ENCODE results near the gene DLL4. TPM values are rescaled to one million over a fixed set of nuclear protein-coding genes. Genes with fewer than 3 reads are reported as not detected.

DLL4 gene
- total and polyA plus RNA-seq, 2 donors (not counting 1 experiment from before 2014, with no cell fraction given) = 0.07 to 0.30 TPM

DNA sequence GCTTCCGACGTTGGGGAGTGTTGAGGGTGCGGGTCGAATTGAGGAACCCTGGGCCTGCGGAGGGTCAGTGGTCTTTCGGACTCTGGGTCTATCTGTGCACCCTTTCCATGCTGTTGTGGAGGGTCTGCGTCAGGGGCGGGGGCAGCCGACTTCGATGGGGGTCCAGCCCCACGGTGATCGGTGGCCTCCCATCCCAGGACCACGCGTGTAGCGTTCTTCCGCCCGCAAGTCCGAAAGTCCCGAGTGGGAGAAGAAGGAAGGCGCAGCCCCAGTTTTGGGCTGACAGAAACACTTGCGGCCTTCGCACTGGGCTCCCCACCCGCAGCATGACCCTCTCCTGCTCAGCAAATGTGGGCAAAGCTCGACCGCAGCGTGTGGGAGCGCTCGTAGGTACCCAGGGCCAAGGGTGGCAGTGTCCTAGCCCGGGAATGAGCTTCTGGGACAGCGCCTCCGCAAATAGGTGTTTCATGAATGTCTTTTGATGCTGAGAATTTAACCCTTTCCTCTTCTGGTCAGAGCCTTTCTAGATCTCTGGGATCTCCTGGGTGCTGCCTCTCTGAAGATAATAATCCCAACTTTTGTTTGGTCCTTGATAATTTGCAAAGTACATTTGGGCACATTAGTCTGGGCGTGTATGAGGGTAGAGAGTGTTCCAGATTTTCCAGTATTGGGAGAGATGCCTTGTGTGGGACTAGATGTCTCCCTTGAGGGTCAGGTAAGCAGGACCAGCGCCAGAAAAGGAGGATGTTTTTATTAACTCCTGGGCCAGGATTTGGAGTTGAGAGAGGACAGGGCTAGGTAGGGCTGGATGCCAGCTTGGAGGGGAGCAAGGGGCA, 2.3 kb upstream of the DLL4 start:
- Mint-ChIP-seq H3K9me3 (ENCODE audit: insufficient read depth) (no peaks in the 10 kb centered on the region), H3K4me3 (peak overlapping the region; percentile 63), H3K4me1 (peaks cover 47% of the 10 kb centered on the region), H3K27me3 (peaks cover 54% of the 10 kb centered on the region), H3K27ac (no peak overlapping the region)
- DNase-seq = peak; percentile 39
- intact Hi-C loops (cut with micrococcal nuclease) = loop anchor here (1.0 to 2.0 kb wide), 2 partner anchors 14 to 20 kb away; no protein-coding TSS in a partner anchor
- whole genome bisulfite sequencing (ENCODE audit: insufficient coverage) = 17% methylated on average over 32 of the region's 33 CpGs
- H3K27ac ChIP-seq (ENCODE audit: low read length in 2 of 2) = no peak overlapping the region
- no peaks in the 10 kb centered on the region for H3K79me2 ChIP-seq (ENCODE audit: control insufficient read depth, insufficient read depth, low read length)
- TF ChIP-seq EZH2 (IDR thresholded peaks at IDR 0.05; ENCODE audit: borderline replicate concordance, insufficient read depth, low read depth, low read length, poor library complexity, severe bottlenecking) = no peak
- no peak for TF ChIP-seq CTCF (IDR thresholded peaks at IDR 0.05)
- H3K9me3 ChIP-seq (ENCODE audit: control extremely low read depth in 1 of 3, control insufficient read depth in 2 of 3, insufficient read depth in 1 of 3, low read length in 2 of 3) = peaks cover 0 to 25% (median 0%) of the 10 kb centered on the region in 3 donors
- peak overlapping the region; percentile 70 for H3K9ac ChIP-seq (ENCODE audit: low read length)
- H3K36me3 ChIP-seq (replicated peaks in 1 of 2; ENCODE audit: control extremely low read depth in 1 of 2, control insufficient read depth in 1 of 2, extremely low read depth in 1 of 2, insufficient read depth in 2 of 2, low read length in 1 of 2) = no peaks in the 10 kb centered on the region
- H3K4me2 ChIP-seq (replicated peaks; ENCODE audit: low read depth, low read length, poor library complexity, severe bottlenecking) = peak overlapping the region; percentile 100
- H4K20me1 ChIP-seq (ENCODE audit: control insufficient read depth, insufficient read depth, low read length, poor library complexity, severe bottlenecking) = peaks cover 20% of the 10 kb centered on the region
- CTCF ChIA-PET = interaction anchor here (7.7 to 10.7 kb wide), 2 partner anchors 14 to 22 kb away, joined by 67 to 84 read pairs; no protein-coding TSS in a partner anchor
- POLR2A ChIA-PET = interaction anchor here (3.5 kb wide), 1 partner anchor 20 kb away, joined by 29 read pairs; no protein-coding TSS in a partner anchor
- H2AFZ ChIP-seq (ENCODE audit: insufficient read depth, low read depth, low read length, poor library complexity, severe bottlenecking) = peak overlapping the region; percentile 71
- peaks cover 57 to 63% of the 10 kb centered on the region in 2 donors for H3K4me1 ChIP-seq (ENCODE audit: control insufficient read depth in 2 of 2, insufficient read depth in 2 of 2, low read length in 2 of 2)
- H3K4me3 ChIP-seq (ENCODE audit: control extremely low read depth in 1 of 5, extremely low read depth in 1 of 5, insufficient read depth in 1 of 5, low read depth in 2 of 5, low read length in 4 of 5) = peak overlapping the region in 3 of 5 experiments; percentile 25 to 60 (median 38)
- no peak for ATAC-seq (ENCODE audit: low read depth)
- H3K27me3 ChIP-seq (replicated peaks in 1 of 4; ENCODE audit: control extremely low read depth in 1 of 4, control insufficient read depth in 3 of 4, insufficient read depth in 4 of 4, low read length in 3 of 4) = peaks cover 0 to 74% (median 48%) of the 10 kb centered on the region in 4 experiments
